Amniotic epithelial cell (primary cell): ENCODE results near the gene ZFP62.
A peak's percentile ranks its signal among the peaks of the same experiment; 100 is the strongest.

ENCODE experiments used
- DNase-seq: peaks from one replicate; pipeline ENCODE4 v3.0.0-alpha.2; 2010; ENCODE audit warnings: low read depth

Gene ZFP62

DNA sequence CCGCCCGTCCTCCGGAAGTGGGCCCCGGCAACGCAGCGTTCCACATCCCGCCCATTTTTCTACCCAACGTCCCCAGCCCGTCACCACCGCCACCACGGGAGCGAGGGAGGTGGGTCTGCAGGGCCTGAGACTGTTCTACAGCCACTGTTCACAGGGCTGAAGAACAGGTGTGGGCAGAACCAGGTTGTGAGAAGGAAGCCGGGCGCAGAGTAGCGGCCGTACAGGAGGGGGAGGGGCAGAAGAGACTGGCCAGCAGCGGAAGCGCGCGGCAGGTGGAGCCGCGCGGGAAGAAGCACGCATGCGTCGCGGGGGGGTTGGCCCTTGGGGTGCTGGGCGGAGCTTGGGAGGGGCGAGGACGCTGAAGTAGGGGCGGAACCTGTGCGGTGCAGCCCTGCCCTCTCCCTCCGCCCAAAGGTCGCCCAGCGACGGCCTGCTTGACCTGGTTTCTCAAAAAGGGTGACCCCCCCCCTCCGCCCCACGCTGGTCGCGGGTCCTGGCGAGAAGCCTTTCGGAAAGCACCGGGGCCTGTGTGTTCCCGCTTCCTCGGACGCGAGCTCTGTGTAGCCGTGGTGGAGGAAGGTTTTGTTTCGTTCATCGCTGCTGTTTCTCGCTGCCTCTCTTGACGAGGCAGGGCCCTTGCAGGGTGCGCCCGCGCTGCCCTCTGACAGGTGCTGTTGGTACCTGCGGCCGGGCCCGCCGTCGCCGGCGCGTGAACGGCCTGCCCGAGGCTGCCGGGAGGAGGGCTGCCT is 50.7 kb downstream of the ZFP62 start:
- peak; percentile 92 for DNase-seq

DNA sequence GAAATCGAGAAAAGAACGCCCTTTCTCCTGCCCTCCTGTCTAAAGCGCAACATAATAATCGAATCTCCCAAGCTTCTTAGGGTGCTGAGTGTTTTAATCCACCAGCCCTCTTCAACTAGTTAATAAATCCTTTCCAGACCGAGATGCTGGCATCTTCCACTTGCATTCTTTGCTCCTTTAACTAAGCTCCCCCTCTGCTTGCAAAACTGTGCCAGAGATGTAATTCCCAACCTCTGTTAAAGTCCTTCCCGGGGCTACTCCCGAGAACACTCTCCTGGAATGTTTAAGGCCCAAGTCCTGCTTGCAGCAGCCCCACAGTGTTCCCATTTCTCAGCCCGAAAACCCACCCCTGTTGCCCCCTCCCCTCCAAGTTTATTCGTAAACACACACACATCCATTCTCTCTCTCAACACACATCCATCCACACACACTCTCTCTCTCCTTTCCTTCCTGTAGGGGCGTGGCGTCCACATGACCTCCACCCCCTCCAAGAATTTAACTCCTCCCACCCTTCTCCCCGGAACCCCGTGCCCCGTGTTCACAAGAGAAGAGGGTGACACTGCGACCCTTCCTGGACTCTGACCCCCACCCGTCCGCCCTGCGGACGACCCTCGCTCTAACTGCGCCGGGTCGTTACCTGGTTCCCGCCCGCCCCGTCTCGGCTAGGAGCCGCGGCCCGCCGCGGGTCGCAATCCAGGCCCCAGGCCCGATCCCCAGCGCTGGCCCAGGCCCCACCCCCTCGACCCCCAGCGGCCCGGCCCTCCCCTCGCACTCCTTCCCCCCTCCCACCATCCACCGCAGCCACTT is 51.5 kb downstream of the ZFP62 start:
- DNase-seq = peak; percentile 92

DNA sequence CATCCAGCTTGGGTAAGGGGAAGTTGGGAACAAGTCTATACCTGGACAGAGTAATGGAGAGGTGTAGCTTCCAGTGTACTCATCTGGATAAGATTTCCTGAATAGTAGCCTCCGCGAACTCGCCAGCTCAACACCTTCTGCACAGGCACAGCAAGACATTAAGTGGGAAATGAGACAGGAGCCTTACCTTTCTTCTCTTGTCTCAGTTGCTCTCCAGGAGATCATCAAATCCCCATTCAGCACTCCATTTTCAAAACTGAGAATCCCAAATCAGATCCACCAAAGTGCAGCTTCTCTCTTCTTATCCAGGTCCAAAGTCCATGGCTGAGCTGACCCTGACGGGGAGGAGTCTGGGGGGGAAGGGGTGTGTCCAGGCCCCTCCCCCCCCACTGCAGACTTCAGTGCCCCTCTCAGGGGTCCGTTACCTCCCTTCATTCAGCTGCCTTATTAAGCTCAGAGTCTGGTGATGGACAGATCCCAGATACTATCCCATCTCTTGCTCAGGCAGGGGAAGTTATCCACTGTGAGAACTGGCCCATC is 52.5 kb downstream of the ZFP62 start:
- DNase-seq = no peak

DNA sequence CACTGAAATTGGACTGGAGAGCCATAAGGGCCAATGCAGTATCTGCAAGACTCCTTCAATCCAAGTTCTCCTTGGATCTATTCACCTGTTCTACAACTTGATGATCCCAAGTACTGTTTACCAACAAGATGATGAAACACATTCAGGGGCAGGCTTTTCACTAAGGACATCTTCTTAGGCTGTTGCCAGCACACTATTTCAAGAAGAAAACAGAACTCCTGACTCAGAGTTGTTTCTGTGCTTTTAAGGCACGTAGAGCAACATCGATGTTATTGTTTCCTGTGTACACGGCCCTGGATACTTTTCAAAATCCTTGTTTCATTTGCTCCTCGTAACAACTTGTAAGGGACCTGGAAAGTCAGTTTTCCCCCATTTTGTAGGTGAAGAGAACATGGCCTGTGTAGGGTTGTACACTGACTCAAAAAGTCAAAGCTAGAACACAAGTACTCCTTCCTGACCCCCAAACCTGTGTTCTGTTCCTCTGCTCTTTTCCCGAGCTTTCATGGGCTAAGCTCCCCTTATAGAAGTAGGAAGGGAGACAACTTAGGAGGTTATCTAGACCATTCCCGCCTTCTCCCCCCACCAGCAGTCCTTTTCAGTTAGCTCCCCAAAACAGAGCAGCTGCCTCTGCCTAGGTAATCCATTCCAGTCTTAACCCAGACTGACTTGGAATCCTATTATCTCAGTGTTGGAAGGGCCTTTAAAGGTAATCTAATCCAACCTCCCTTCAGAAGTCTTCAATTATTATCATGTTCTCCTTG is 53.2 kb downstream of the ZFP62 start:
- DNase-seq = peak; percentile 74

DNA sequence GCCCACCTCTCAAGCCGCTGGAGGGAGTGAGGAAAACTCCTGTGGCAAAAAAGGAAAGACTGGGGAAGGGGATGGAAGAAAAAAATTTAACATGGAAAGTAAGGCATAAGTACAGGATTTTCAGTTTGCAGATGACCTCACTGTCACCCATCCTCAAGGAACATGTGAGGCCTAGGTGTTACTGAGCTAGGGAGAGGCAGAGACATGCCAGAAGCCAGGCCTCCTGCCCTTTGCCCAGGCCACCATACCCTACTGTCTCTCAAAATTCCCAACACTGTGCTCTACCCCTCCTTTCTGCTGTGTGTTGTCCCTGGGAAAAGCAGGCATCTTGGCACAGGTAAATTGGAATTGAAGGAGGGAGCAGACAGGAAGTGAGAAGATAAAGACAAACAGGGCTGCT is 54.0 kb downstream of the ZFP62 start:
- DNase-seq = no peak

DNA sequence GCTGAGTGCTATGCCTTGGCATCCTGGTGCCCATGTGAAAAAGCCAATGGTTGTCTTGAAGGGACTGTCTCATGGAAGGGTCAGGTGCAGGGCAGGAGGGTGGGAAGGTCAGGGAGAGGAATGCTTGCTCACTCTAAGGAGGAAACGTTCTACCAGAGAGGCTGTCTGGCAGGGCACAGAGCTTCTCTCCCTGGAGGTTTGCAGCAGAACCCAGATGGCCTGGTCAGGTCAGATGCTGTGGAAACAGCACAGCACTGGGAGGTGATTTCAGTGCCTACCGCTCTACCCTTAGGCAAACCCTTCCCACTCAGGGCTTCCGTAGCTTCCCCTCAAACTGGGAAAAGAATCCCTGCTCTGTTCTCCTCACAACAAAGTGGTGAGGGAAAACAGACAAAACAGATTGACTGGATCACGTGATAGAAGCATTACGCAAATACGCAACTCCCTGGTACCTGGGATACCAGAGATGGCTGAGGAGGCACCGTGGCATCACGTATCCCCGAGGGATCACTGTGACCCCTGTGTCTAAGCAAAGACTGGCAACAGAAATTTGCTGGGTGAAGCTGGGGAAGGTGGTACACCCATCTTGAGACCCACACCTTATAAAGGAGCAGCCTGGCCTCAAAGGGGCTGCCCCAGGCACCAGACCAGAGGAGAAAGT is 54.6 kb downstream of the ZFP62 start:
- DNase-seq = peak; percentile 50

DNA sequence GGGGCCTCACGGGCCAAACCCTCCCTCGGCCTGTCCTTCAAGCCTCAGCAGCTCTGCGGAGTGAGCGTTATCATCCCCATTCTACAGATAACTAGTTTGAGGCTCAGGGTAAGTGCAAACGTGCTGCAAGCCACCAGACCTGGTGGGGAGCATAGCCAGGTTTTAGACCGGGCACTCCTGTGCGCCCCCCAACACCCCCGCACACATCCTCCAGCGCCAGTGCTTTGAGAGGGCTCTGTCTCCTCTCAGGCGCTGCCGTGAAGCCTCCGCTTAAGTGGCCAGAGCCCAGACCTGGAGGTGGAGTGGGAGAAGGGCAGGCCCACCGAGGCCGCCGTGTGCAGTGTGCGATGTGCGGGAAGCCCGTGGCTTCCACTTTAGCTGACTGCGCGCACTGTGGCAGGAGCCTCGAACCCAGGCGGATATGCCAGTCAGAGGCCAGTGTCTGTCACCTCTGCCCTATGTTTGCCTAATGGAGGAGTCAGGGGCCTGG is 56.9 kb downstream of the ZFP62 start:
- no peak for DNase-seq

DNA sequence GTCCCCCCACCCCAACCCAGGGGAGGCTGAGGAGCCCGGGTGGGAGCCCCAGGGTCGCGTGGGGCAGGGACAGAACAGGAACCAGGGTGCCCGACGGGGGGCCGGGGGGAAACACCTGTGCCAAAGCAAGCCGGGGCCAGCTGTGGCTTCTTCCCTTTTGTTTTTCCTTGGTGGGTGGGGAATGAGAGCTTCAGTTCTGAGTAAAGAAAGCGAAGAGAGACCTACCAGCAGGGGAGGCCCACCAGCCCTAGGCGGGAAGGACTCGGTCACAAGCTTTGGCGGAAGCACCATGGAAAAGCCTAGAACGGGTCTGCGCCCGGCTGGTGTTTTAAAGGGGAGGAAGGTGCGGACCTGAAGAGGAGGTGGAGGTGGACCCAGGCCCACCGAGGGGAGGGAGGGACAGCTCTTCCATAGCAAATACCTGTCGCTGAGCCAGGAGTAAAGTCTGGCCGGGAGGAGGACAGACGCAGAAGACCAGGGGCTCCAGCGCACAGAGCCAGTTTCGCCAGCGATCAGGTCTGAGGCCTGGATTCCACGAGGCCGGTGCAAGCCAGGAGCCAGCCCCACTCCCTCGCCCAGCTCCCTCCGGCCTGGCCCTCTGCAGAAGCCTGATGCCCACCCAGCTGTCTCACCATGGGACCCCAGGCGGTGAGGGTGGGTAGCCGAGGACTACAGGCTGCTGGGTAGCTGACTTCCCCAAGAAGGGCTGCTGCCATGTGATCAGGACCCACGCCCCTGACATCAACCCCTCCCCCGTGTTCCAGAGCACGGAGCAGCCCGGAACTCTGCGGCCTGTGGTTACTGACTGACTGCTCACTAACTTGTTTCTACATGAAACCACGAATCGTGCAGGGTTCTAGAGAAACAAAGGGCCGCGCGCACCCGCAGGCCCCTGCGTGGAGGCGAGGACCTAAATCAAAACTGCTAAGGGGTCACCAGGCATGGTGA is 57.6 kb downstream of the ZFP62 start:
- DNase-seq = peak; percentile 83

DNA sequence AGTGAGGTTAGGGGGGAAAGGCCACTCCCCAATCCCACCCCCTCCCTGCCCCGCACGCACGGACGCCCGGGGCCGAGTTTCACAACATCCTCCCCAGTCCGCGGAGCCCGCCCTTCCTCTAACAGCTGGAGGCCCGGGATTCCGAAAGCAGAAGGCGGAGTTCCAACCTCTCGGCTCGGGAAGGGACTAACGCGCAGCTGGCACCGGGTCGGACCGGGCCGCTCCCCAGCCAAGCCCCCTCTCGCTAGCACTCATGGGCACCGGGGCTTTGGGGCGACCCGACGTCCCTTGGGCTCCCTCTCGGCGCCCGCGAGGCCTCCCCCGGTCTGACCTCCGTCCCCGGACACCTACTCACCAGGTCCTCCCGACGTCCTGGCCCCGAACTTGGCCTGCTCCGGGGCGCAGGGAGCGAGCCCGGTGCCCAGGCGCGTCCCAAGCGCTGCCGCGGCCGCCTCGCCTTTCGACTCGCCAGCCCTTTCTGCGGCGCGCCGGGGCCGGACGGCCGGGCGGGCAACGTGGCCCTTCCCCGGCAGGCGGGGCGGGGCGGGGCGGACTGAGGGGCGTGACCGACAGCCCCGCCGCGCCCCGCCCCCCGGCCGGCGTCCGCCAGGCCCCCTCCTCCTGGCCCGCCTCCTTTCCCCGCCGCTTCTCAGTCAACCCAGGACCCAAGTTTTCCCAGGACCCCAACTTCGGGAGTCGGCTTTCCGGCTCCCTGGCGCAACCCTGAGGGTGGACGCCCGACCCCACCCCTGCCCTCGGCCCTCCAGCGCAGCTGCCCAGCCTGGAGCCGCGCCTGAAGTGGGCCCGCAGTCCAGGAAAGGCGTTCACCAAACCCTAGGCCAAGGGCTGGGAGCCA is 58.5 kb downstream of the ZFP62 start, which contains the start of gene MGAT1:
MGAT1 (minus strand) TSS at position 482 of the 856 bp plus-strand sequence. CDS start 9,835 bp downstream, outside the sequence.
- DNase-seq = peak; percentile 79

DNA sequence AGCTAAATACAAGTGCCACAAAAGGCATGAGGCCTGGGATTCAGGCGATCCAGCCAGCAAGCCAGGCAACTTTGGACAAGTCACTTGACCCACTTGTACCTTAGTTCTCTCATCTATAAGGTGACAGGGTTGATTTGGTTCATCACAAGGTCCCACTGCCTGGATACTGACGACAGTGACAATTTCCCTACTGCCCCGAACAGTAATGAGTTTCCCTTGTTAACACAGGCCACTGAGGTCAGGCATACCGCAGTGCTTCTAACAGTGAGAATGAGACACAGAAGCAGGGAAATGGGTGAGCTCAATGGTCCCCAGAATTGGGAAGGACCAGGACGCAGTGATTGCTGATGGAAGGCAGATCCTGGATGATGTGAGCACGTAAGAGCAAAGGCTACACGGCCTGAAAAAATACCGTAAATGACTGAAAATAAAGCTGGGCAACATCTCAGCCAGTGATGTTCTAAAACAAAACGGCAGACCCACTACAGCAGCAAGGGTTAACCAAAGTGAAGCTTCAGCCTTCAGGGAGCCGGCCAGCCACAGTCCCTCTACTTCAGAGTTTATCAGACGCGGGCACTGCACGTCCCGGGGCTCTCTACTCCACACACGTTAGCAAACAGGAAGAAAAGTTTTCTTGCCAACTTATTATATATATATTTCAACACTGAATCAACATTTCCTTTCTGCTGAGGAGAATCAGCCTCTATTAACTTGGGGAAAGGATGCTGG is 59.3 kb downstream of the ZFP62 start:
- no peak for DNase-seq

DNA sequence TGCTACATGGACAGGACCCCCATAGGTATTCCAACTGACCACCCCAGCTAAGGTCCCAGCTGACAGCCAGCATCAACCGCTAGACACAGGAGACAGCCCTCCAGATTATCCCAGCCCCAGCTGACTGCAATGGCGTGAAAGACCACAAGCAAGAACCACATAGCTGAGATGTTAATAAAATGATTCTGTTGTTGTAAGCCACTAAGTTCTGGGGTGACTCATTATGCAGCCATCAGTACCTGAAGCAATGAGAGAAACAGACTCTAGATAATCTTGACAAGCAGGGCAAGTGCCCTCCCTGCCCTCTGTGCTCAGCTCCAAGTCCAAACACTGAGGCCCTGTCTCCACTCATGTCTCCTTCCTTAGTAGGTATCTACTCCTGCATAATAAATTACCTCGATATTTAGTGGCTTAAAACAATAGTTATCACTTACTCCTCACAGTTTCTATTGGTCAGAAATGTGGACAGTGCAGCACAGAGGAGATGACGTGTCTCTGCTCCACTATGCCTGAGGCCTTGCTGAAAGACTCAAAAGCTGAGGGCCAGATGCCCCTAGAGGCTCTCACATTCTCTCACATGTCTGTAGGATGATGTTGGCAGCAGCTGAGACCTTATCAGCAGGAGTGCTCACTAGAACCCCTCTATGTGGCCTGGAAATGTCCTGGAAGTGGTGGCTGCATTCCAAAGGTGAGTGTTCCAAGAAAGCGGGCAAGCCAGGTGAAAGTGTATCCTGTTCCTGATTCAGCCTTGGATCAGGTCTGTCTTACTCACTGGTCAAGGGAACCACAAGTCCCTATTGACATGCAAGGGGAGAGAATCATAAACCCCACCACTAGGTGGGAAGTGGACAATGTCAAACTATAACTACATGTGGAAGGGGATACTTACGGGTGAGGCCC is 60.9 kb downstream of the ZFP62 start:
- DNase-seq = peak; percentile 93

DNA sequence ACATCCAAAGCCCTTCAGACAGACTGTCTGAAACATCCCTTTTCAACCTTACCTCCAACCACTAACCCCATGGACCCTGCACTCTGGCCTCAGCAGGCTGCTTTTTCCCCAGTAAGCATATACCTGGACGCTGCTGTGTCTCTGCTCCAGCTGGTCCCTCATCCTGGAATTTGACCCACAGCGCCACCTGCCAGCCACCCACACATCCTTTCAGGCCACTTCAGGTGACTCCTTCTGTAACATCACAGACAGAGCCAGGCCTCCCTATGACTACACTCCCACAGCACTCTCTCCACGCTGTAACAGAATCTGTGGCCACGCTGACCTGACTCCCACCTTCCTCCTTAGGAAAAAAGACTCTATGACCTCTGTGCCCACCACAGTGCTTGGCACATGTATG is 61.9 kb downstream of the ZFP62 start:
- no peak for DNase-seq

DNA sequence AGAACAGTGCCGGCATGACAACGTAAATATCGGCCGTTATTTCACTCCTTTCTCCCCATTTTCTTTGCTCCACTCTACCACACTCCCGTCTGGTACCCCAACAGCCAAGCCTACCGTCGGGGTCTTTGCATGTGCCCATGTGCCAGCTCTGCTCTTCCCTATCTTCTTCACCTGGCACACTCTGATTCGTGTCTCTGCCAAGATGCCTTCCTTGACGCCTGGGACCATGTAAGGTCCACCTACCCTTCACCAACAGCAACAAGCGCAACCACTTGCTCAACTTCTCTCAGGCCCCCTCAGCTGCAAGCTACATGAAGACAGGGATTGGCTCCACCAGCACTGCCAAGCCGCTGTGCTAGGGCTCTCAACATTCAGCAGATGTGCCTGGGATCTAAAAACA is 62.9 kb downstream of the ZFP62 start:
- DNase-seq = no peak
